ENCODE data around the gene DMD. TPM values are rescaled to one million over a fixed set of nuclear protein-coding genes. Genes with fewer than 3 reads are reported as not detected.

Gene DMD
- polyA plus RNA-seq, 3 donors, result 0.23 TPM; not detected in 2

GRCh38 chrX:32026772-32027171 lies 1184.6 kb downstream of the DMD start:
- no peak overlapping the region for H3K27ac Mint-ChIP-seq
- no peak overlapping the region for H3K9ac ChIP-seq (ENCODE audit: insufficient read depth, low read length, poor library complexity, severe bottlenecking)

GRCh38 chrX:32024072-32024471 lies 1187.3 kb downstream of the DMD start:
- no peak for DNase-seq
- no peaks in the 10 kb centered on the region for H3K36me3 ChIP-seq (replicated peaks in 1 of 2; ENCODE audit: control insufficient read depth in 1 of 2, insufficient read depth in 2 of 2, low read length in 2 of 2)
- TF ChIP-seq, protein P1, sequence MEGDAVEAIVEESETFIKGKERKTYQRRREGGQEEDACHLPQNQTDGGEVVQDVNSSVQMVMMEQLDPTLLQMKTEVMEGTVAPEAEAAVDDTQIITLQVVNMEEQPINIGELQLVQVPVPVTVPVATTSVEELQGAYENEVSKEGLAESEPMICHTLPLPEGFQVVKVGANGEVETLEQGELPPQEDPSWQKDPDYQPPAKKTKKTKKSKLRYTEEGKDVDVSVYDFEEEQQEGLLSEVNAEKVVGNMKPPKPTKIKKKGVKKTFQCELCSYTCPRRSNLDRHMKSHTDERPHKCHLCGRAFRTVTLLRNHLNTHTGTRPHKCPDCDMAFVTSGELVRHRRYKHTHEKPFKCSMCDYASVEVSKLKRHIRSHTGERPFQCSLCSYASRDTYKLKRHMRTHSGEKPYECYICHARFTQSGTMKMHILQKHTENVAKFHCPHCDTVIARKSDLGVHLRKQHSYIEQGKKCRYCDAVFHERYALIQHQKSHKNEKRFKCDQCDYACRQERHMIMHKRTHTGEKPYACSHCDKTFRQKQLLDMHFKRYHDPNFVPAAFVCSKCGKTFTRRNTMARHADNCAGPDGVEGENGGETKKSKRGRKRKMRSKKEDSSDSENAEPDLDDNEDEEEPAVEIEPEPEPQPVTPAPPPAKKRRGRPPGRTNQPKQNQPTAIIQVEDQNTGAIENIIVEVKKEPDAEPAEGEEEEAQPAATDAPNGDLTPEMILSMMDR (IDR thresholded peaks at IDR 0.05), result no peak
- intact Hi-C loops (cut with micrococcal nuclease), result no loop called here
- Mint-ChIP-seq H3K9me3 (peaks cover 0 to 6% (median 1%) of the 10 kb centered on the region in 7 donors), H3K27me3 (ENCODE audit: low read depth in 3 of 3) (peaks cover 0 to 3% (median 2%) of the 10 kb centered on the region in 3 donors), H3K36me3 (no peaks in the 10 kb centered on the region), H3K27ac (no peak overlapping the region), H3K4me1 (no peaks in the 10 kb centered on the region), H3K4me3 (no peak overlapping the region)
- H3K27ac ChIP-seq (ENCODE audit: low read depth in 1 of 2, low read length in 2 of 2), result no peak overlapping the region
- no peaks in the 10 kb centered on the region for H4K20me1 ChIP-seq (ENCODE audit: insufficient read depth, low read length)
- H2AFZ ChIP-seq (ENCODE audit: insufficient read depth, low read depth, low read length, poor library complexity, severe bottlenecking), result no peak overlapping the region
- no peak overlapping the region for H3K4me3 ChIP-seq (replicated peaks in 1 of 3; ENCODE audit: low read depth in 2 of 3, low read length in 3 of 3)
- H3K79me2 ChIP-seq (ENCODE audit: insufficient read depth, low read length), result no peaks in the 10 kb centered on the region
- H3K9ac ChIP-seq (ENCODE audit: insufficient read depth, low read length, poor library complexity, severe bottlenecking), result no peak overlapping the region
- WGBS (ENCODE audit: insufficient coverage), result 100% methylated on average over 1 of the region's 9 CpGs
- H3K4me1 ChIP-seq (ENCODE audit: control insufficient read depth in 1 of 2, insufficient read depth in 2 of 2, low read length in 2 of 2), result no peaks in the 10 kb centered on the region
- H3K4me2 ChIP-seq (replicated peaks; ENCODE audit: extremely low read depth, low read length, poor library complexity, severe bottlenecking), result no peak overlapping the region
- no peaks in the 10 kb centered on the region for H3K9me3 ChIP-seq (replicated peaks in 1 of 2; ENCODE audit: control insufficient read depth in 1 of 2, insufficient read depth in 1 of 2, low read length in 2 of 2)
- H3K27me3 ChIP-seq (ENCODE audit: control insufficient read depth in 2 of 2, insufficient read depth in 2 of 2, low read length in 2 of 2), result no peaks in the 10 kb centered on the region

More at GRCh38 chrX:32026772-32027171, 1184.6 kb downstream of the DMD start:
- Histone ChIP-seq H3K4me3 (replicated peaks in 1 of 3; ENCODE audit: low read depth in 2 of 3, low read length in 3 of 3) (no peak overlapping the region), H3K4me2 (replicated peaks; ENCODE audit: extremely low read depth, low read length, poor library complexity, severe bottlenecking) (no peak overlapping the region), H4K20me1 (ENCODE audit: insufficient read depth, low read length) (no peaks in the 10 kb centered on the region), H2AFZ (ENCODE audit: insufficient read depth, low read depth, low read length, poor library complexity, severe bottlenecking) (no peak overlapping the region), H3K79me2 (ENCODE audit: insufficient read depth, low read length) (no peaks in the 10 kb centered on the region), H3K4me1 (ENCODE audit: control insufficient read depth in 1 of 2, insufficient read depth in 2 of 2, low read length in 2 of 2) (no peaks in the 10 kb centered on the region), H3K9me3 (replicated peaks in 1 of 2; ENCODE audit: control insufficient read depth in 1 of 2, insufficient read depth in 1 of 2, low read length in 2 of 2) (no peaks in the 10 kb centered on the region), H3K27me3 (ENCODE audit: control insufficient read depth in 2 of 2, insufficient read depth in 2 of 2, low read length in 2 of 2) (no peaks in the 10 kb centered on the region), H3K27ac (ENCODE audit: low read depth in 1 of 2, low read length in 2 of 2) (no peak overlapping the region), H3K36me3 (replicated peaks in 1 of 2; ENCODE audit: control insufficient read depth in 1 of 2, insufficient read depth in 2 of 2, low read length in 2 of 2) (no peaks in the 10 kb centered on the region)
- WGBS (ENCODE audit: insufficient coverage), result no CpG with 5 or more reads among the region's 3 CpGs
- DNase-seq, result no peak
- no peak overlapping the region for H3K4me3 Mint-ChIP-seq
- intact Hi-C loops (cut with micrococcal nuclease), result no loop called here
- H3K27me3 Mint-ChIP-seq (ENCODE audit: low read depth in 3 of 3), result peaks cover 0 to 3% (median 2%) of the 10 kb centered on the region in 3 donors
- H3K9me3 Mint-ChIP-seq, result peaks cover 0 to 2% (median 0%) of the 10 kb centered on the region in 7 donors
- no peaks in the 10 kb centered on the region for H3K36me3 Mint-ChIP-seq
- TF ChIP-seq, protein P1 (IDR thresholded peaks at IDR 0.05), result no peak
- H3K4me1 Mint-ChIP-seq, result no peaks in the 10 kb centered on the region

Data from CD14-positive monocyte (primary cell).